GM12864 (cell line): ENCODE results near the gene TNFRSF19.

ENCODE experiments used
- DNase-seq: peaks from one replicate; pipeline ENCODE4 v3.0.0-alpha.2; 2011; ENCODE audit warnings: low read depth
- H3K4me3 ChIP-seq: 2 replicates; pipeline ENCODE4 v1.5.1; 2011; ENCODE audit warnings: mild to moderate bottlenecking, low read depth, low read length, control low read depth
- TF ChIP-seq, protein P1 (sequence below): IDR thresholded peaks from 2 replicates; pipeline ENCODE4 v1.5.1; 2011; ENCODE audit warnings: low read depth, mild to moderate bottlenecking, moderate library complexity, low read length, control low read depth, inconsistent platforms; ENCODE audit errors: missing control alignments

Gene TNFRSF19

DNA sequence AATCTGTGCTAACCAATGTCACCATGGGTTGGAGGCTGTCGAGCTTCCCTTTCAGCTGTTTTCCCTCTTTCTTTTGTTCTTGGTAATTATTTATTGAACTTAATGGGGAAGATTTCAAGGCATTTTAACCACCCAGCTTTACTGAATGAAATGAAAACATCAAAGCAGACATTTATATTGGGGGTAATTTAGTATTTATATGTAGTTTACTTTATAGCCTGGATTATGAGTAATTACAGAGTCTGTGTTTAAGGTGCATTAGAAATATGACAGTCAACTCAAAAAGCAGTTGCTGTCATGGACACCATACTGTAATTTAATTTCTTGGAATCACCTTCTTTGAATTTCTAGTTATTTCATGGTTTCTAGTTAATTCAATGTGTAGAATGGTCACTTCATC is 42.0 kb downstream of the TNFRSF19 start:
- no peak for DNase-seq
- TF ChIP-seq, protein P1, sequence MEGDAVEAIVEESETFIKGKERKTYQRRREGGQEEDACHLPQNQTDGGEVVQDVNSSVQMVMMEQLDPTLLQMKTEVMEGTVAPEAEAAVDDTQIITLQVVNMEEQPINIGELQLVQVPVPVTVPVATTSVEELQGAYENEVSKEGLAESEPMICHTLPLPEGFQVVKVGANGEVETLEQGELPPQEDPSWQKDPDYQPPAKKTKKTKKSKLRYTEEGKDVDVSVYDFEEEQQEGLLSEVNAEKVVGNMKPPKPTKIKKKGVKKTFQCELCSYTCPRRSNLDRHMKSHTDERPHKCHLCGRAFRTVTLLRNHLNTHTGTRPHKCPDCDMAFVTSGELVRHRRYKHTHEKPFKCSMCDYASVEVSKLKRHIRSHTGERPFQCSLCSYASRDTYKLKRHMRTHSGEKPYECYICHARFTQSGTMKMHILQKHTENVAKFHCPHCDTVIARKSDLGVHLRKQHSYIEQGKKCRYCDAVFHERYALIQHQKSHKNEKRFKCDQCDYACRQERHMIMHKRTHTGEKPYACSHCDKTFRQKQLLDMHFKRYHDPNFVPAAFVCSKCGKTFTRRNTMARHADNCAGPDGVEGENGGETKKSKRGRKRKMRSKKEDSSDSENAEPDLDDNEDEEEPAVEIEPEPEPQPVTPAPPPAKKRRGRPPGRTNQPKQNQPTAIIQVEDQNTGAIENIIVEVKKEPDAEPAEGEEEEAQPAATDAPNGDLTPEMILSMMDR: no peak
- H3K4me3 ChIP-seq: no peak overlapping the region

DNA sequence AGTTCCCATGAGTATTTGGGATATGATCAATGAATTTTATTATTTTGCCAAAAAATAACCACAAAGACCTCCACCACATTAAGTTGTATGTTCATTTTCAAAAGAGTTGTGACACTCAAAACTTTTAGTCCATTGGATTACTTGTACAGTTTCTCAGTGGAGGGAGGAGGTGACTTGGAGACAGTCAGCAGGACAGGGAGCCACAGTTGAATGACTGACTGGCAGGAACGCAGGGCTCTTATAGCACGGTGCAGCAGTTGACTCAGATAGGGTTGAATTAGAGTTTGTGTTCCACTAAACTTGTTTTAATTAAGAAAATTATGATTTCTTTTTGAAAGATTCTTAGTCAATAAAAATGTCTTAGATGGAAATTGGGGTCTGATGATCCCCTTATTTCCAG is 42.5 kb downstream of the TNFRSF19 start:
- no peak overlapping the region for H3K4me3 ChIP-seq
- no peak for DNase-seq
- TF ChIP-seq, protein P1: no peak

DNA sequence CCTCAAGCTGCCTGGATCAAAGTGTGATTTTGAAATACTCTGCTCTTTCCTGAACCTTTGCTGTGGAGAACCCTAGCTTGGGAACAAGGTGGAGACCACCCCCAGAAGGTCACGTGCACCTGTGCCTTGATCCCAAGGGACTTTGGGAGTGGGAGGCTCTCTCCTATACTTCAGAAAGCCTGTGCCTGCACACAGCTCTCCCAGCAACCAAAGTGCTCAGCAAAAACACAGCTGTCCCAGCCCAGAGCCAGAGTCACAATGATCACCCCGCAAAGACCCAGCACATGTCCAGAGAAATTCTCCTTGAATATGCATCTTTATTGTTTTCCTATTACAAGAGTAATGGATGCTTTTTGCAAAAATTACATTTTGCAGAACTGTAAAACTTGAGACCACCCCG is 43.4 kb downstream of the TNFRSF19 start:
- TF ChIP-seq, protein P1: no peak
- H3K4me3 ChIP-seq: no peak overlapping the region
- no peak for DNase-seq

DNA sequence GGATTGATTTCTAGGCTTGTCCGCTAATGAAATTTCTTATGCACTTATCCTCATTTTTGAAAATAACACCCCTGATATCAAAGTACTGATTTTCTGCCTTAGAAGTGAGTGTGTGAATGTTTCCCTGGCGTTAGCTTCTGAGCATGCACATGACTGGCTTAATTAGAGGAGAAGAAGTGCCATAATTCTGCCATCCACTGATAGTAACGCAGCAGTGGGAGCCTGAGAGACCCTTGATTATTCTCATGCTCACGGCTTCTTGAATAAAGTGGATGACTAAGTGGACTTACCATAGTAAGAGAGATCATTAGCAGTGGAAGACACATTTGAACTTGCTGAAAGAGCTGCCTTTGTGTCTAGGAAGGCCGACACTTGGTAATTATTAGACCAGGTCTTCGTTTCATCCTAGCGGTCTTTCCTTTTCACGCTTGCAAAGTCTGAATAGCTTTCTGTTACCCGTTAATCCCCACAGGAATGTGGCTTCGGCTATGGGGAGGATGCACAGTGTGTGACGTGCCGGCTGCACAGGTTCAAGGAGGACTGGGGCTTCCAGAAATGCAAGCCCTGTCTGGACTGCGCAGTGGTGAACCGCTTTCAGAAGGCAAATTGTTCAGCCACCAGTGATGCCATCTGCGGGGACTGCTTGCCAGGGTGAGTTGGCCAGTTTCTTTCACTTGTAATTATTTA is 45.3 kb downstream of the TNFRSF19 start:
- TF ChIP-seq, protein P1: no peak
- no peak for DNase-seq
- H3K4me3 ChIP-seq: no peak overlapping the region

DNA sequence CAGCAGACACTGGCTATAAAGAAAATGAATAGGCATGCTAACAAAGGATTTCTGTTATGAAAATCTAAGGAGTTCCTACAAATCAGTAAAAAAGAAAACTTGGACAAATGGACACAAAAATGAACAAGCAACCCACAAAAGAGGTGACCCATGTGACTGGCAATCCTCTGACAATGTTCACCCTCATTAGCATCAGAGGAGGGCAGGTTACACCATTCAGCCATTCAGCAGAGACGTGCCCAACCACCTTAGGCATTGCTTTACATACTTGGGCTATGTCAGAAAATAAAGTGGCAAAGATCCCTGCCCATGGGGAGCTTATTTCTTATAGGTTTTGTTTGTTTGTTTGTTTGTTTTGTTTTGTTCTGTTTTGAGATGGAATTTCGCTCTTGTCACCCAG is 46.0 kb downstream of the TNFRSF19 start:
- TF ChIP-seq, protein P1: no peak
- no peak overlapping the region for H3K4me3 ChIP-seq
- DNase-seq: no peak

DNA sequence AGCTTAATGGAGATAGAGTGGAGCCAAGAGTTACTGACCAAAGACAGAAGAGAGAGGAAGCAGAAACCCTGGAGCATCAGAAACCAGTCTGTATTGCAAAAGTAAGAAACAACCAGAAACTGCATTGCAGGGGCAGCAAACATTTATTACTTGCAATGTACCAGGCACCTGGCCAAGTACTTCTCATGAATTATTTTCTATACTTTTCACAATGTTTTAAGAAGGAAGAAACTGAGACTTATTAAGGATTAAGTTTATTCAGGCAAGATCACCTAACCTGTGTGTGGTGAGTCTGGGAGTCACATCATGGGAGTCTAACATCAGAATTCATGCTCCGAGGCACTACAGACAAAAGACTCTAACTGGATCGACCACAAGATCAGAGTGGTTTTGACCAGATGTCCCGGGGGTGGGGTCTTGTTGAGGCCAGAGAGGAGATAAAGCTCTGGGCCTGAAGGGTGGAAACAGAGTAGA is 47.4 kb downstream of the TNFRSF19 start:
- H3K4me3 ChIP-seq: no peak overlapping the region
- TF ChIP-seq, protein P1: no peak
- no peak for DNase-seq

DNA sequence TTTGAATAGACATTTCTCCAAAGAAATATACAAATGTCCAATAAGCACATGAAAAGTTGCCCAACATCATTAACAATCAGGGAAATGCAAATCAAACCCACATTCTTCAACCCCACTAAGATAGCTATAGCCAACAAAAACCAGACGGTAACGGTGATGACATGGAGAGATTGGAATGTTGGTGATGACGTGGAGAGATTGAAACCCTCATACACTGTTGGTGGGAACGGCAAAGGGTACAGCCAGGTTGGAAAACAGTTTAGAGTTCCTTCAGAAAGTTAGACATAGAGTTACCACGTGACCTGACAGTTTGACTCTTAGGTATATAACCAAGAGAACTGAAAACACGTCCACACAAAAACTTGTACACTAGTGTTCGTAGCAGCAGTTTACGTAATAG is 48.1 kb downstream of the TNFRSF19 start:
- no peak overlapping the region for H3K4me3 ChIP-seq
- TF ChIP-seq, protein P1: no peak
- no peak for DNase-seq
